T-helper 1 cell treated with Interleukin-12 subunit alpha and Interleukin-12 subunit beta and Interleukin-4 antibody, amounts not matched to agents 30 μg/mL and 1 μg/mL, for 36 hours (primary cell): Measurements from ENCODE around the gene PHF13.
"Not testable (repeated sequence)": the region's sequence is repeated elsewhere in the genome, so short reads cannot be mapped to it uniquely, and the experiment has no call there.

Experiments used
- H3K27ac Mint-ChIP-seq: one replicate; pipeline ENCODE4 v1.8.0; 2021; ENCODE audit warnings: mild to moderate bottlenecking, mixed read lengths
- H3K27me3 Mint-ChIP-seq: one replicate; pipeline ENCODE4 v1.8.0; 2021; ENCODE audit warnings: low read depth, mixed read lengths
- H3K36me3 Mint-ChIP-seq: one replicate; pipeline ENCODE4 v1.8.0; 2021; ENCODE audit warnings: low read depth, mixed read lengths
- H3K4me1 Mint-ChIP-seq: one replicate; pipeline ENCODE4 v1.8.0; 2021; ENCODE audit warnings: low read depth, mixed read lengths
- H3K4me3 Mint-ChIP-seq: one replicate; pipeline ENCODE4 v1.8.0; 2021; ENCODE audit warnings: mild to moderate bottlenecking, moderate library complexity, mixed read lengths
- H3K9me3 Mint-ChIP-seq: one replicate; pipeline ENCODE4 v1.8.0; 2021; ENCODE audit warnings: mixed read lengths

Gene PHF13

GRCh38 chr1:6592865-6593593 lies 20.5 kb upstream of the PHF13 start:
- Mint-ChIP-seq H3K9me3 (no peaks in the 10 kb centered on the region), H3K27ac (no peak overlapping the region), H3K27me3 (no peaks in the 10 kb centered on the region), H3K36me3 (peaks cover 18% of the 10 kb centered on the region), H3K4me1 (peaks cover 3% of the 10 kb centered on the region), H3K4me3 (no peak overlapping the region)

- Mint-ChIP-seq H3K27me3 (no peaks in the 10 kb centered on the region), H3K4me1 (peaks cover 3% of the 10 kb centered on the region), H3K27ac (no peak overlapping the region), H3K36me3 (peaks cover 18% of the 10 kb centered on the region), H3K4me3 (no peak overlapping the region), H3K9me3 (no peaks in the 10 kb centered on the region)
Measured at GRCh38 chr1:6593810-6594209, 19.7 kb upstream of the PHF13 start.

GRCh38 chr1:6594977-6595740 lies 18.4 kb upstream of the PHF13 start:
- Mint-ChIP-seq H3K4me3 (no peak overlapping the region), H3K9me3 (no peaks in the 10 kb centered on the region), H3K27me3 (no peaks in the 10 kb centered on the region), H3K27ac (no peak overlapping the region), H3K4me1 (peaks cover 10% of the 10 kb centered on the region), H3K36me3 (peaks cover 25% of the 10 kb centered on the region)

GRCh38 chr1:6596351-6596750 lies 17.2 kb upstream of the PHF13 start:
- peaks cover 14% of the 10 kb centered on the region for H3K4me1 Mint-ChIP-seq
- H3K4me3 Mint-ChIP-seq: no peak overlapping the region
- peaks cover 28% of the 10 kb centered on the region for H3K36me3 Mint-ChIP-seq
- no peaks in the 10 kb centered on the region for H3K27me3 Mint-ChIP-seq
- H3K9me3 Mint-ChIP-seq: no peaks in the 10 kb centered on the region
- no peak overlapping the region for H3K27ac Mint-ChIP-seq

GRCh38 chr1:6596886-6597776 lies 16.4 kb upstream of the PHF13 start:
- Mint-ChIP-seq H3K4me1 (peaks cover 11% of the 10 kb centered on the region), H3K27me3 (no peaks in the 10 kb centered on the region), H3K27ac (no peak overlapping the region), H3K9me3 (no peaks in the 10 kb centered on the region), H3K4me3 (no peak overlapping the region), H3K36me3 (peaks cover 28% of the 10 kb centered on the region)

GRCh38 chr1:6597777-6598131 lies 15.8 kb upstream of the PHF13 start:
- Mint-ChIP-seq H3K27me3 (no peaks in the 10 kb centered on the region), H3K9me3 (no peaks in the 10 kb centered on the region), H3K36me3 (peaks cover 28% of the 10 kb centered on the region), H3K4me1 (peaks cover 11% of the 10 kb centered on the region), H3K27ac (no peak overlapping the region), H3K4me3 (no peak overlapping the region)

- no peaks in the 10 kb centered on the region for H3K27me3 Mint-ChIP-seq
- no peaks in the 10 kb centered on the region for H3K9me3 Mint-ChIP-seq
- H3K27ac Mint-ChIP-seq: peak overlapping the region; percentile 83
- peaks cover 25% of the 10 kb centered on the region for H3K36me3 Mint-ChIP-seq
- peak overlapping the region; percentile 100 for H3K4me3 Mint-ChIP-seq
- H3K4me1 Mint-ChIP-seq: peaks cover 18% of the 10 kb centered on the region
Measured at GRCh38 chr1:6599141-6599975, 14.2 kb upstream of the PHF13 start.

- not testable (repeated sequence) for H3K27me3 Mint-ChIP-seq, H3K9me3 Mint-ChIP-seq
- Mint-ChIP-seq H3K27ac (peak overlapping the region; percentile 99), H3K4me3 (peak overlapping the region; percentile 100), H3K4me1 (peaks cover 18% of the 10 kb centered on the region), H3K36me3 (peaks cover 25% of the 10 kb centered on the region)
Measured at GRCh38 chr1:6599991-6600390, 13.5 kb upstream of the PHF13 start.

GRCh38 chr1:6600410-6601048 lies 13.0 kb upstream of the PHF13 start:
- Mint-ChIP-seq H3K36me3 (peaks cover 23% of the 10 kb centered on the region), H3K27ac (peak overlapping the region; percentile 99), H3K9me3 (no peaks in the 10 kb centered on the region), H3K4me3 (peak overlapping the region; percentile 100), H3K27me3 (no peaks in the 10 kb centered on the region), H3K4me1 (peaks cover 18% of the 10 kb centered on the region)

- peaks cover 16% of the 10 kb centered on the region for H3K36me3 Mint-ChIP-seq
Measured at GRCh38 chr1:6601049-6601922, 12.2 kb upstream of the PHF13 start.

GRCh38 chr1:6601923-6602668 lies 11.4 kb upstream of the PHF13 start:
- H3K36me3 Mint-ChIP-seq: peaks cover 12% of the 10 kb centered on the region
- peak overlapping the region; percentile 99 for H3K27ac Mint-ChIP-seq
- H3K4me3 Mint-ChIP-seq: peak overlapping the region; percentile 100
- no peaks in the 10 kb centered on the region for H3K27me3 Mint-ChIP-seq
- peaks cover 18% of the 10 kb centered on the region for H3K4me1 Mint-ChIP-seq
- no peaks in the 10 kb centered on the region for H3K9me3 Mint-ChIP-seq

More at GRCh38 chr1:6601049-6601922, 12.2 kb upstream of the PHF13 start:
- peaks cover 18% of the 10 kb centered on the region for H3K4me1 Mint-ChIP-seq
- peak overlapping the region; percentile 99 for H3K27ac Mint-ChIP-seq
- H3K4me3 Mint-ChIP-seq: peak overlapping the region; percentile 100
- no peaks in the 10 kb centered on the region for H3K9me3 Mint-ChIP-seq
- no peaks in the 10 kb centered on the region for H3K27me3 Mint-ChIP-seq

GRCh38 chr1:6602669-6603237 lies 10.8 kb upstream of the PHF13 start, which contains the start of gene KLHL21:
Gene KLHL21 (minus strand): TSS chr1:6602869. CDS start chr1:6602817, 52 bp downstream.
- Mint-ChIP-seq H3K4me3 (peak within 1 kb of the TSS; percentile 100), H3K27ac (peak within 1 kb of the TSS; percentile 99), H3K9me3 (no peaks in the 10 kb centered on the region), H3K27me3 (peaks cover 3% of the 10 kb centered on the region), H3K4me1 (peaks cover 18% of the 10 kb centered on the region), H3K36me3 (peaks cover 10% of the 10 kb centered on the region)
